Measurements from ENCODE around the gene LMO1. TPM values are rescaled to one million over a fixed set of nuclear protein-coding genes. Genes with fewer than 3 reads are reported as not detected.

LMO1 gene
- total and polyA plus RNA-seq, 3 donors from 2014 or later: 1.3 to 1.5 TPM; not detected in 1

- no peaks in the 10 kb centered on the region for H3K27me3 ChIP-seq
- H3K9me3 ChIP-seq: no peaks in the 10 kb centered on the region
- no peak for TF ChIP-seq POLR2A (IDR thresholded peaks at IDR 0.05)
- no peaks in the 10 kb centered on the region for H3K36me3 ChIP-seq (ENCODE audit: low read depth, missing control alignments)
- no peak overlapping the region for H3K4me3 ChIP-seq
- peaks cover 11% of the 10 kb centered on the region for H3K4me1 ChIP-seq
- intact Hi-C loops (cut with DNase I; ENCODE audit: low total_unique reads): no loop called here
- DNase-seq: no peak
- no peak overlapping the region for H3K27ac ChIP-seq
- 82 to 85% methylated on average over 11 of the region's 11 CpGs for WGBS, 2 donors
These were observed 60.9 kb downstream of the LMO1 start for GRCh38 chr11:8202516-8203413.

DNA sequence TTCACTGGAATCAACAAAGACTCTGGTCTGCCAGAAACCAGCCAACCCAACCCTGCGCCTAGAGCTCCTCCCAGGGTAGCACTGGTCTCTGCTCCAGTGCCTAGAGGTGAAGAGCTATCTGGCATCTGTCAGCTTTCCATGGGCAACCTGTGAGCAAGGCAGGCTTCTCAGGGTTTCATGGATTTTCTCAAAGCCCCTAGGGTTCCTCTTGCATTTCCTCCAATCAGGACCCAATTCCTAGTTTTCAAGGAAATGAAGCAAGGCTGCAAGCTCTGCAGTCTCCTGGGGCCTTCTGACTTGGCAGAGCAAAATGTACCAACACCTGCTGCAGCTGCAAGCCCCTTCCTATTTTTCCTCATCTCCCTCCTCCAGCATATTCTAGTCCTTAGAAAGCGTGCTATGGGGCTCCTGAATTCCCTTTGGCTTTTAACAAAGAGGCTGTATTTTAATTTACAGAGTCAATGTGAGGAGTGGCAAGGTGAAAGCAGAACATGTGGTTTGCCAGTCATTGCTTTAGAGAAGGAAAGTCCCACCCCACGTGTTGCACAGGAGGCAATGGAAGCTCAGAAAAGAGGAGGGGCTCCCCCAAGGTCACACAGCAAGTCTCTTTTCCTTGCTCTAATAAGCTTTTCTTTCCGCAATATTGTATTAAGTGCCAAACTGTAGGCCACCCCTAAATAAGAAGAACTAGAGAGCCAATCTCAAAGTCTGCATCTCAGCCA lies 61.9 kb downstream of the LMO1 start:
- WGBS, 2 donors: 51 to 67% methylated on average over 4 of the region's 4 CpGs
- Histone ChIP-seq H3K9me3 (no peaks in the 10 kb centered on the region), H3K4me3 (no peak overlapping the region), H3K4me1 (peaks cover 5% of the 10 kb centered on the region), H3K36me3 (ENCODE audit: low read depth, missing control alignments) (no peaks in the 10 kb centered on the region), H3K27me3 (no peaks in the 10 kb centered on the region), H3K27ac (no peak overlapping the region)
- intact Hi-C loops (cut with DNase I; ENCODE audit: low total_unique reads): no loop called here
- TF ChIP-seq POLR2A (IDR thresholded peaks at IDR 0.05): no peak
- TF ChIP-seq, protein P1, sequence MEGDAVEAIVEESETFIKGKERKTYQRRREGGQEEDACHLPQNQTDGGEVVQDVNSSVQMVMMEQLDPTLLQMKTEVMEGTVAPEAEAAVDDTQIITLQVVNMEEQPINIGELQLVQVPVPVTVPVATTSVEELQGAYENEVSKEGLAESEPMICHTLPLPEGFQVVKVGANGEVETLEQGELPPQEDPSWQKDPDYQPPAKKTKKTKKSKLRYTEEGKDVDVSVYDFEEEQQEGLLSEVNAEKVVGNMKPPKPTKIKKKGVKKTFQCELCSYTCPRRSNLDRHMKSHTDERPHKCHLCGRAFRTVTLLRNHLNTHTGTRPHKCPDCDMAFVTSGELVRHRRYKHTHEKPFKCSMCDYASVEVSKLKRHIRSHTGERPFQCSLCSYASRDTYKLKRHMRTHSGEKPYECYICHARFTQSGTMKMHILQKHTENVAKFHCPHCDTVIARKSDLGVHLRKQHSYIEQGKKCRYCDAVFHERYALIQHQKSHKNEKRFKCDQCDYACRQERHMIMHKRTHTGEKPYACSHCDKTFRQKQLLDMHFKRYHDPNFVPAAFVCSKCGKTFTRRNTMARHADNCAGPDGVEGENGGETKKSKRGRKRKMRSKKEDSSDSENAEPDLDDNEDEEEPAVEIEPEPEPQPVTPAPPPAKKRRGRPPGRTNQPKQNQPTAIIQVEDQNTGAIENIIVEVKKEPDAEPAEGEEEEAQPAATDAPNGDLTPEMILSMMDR (IDR thresholded peaks at IDR 0.05): no peak
- DNase-seq: no peak

DNA sequence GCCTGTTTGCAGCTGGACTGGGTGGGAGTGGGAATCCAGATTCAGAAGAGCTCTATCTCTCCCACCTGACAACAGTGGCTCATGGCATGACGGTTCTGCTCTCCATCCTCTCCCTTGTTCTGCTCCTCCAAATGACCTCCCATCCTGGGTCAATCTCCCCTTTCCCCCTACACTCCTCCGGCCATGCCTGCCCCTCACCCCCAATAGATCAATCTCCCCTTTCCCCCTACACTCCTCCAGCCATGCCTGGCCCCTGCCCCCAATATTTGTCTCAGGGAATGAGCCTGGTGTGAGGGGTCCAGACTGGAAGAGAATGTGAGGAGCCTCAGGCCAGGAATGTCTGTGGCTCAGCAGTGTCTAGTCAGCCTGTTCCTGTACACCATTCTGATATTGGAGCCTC lies 64.0 kb downstream of the LMO1 start:
- WGBS, 2 donors: 41 to 61% methylated on average over 2 of the region's 2 CpGs
- no peak for DNase-seq

DNA sequence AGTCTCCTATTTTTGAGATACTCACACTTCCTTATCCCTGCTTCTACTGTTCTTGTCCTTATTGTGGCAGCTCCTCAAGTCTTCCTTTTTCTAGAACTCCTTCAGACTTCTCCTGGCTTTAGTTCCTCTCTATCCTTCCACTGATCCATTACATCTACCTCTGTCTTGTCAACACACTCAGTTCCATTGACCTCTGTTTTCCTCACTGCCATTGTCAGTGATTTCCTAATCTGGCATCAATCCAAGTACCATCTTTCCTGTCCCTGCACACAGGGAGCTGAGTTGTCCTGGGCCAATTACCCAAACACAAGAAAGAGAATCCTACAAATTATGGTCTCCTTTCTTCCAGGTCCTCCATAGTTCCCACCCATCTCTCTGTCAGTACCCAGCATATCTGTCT lies 66.9 kb downstream of the LMO1 start:
- no peak for DNase-seq
- intact Hi-C loops (cut with DNase I; ENCODE audit: low total_unique reads): no loop called here
- TF ChIP-seq, protein P1 (IDR thresholded peaks at IDR 0.05): no peak

More for the DNA sequence above, 64.0 kb downstream of the LMO1 start:
- intact Hi-C loops (cut with DNase I; ENCODE audit: low total_unique reads): no loop called here
- H3K4me3 ChIP-seq: no peak overlapping the region
- no peaks in the 10 kb centered on the region for H3K36me3 ChIP-seq (ENCODE audit: low read depth, missing control alignments)
- TF ChIP-seq POLR2A (IDR thresholded peaks at IDR 0.05): no peak
- no peaks in the 10 kb centered on the region for H3K27me3 ChIP-seq
- no peaks in the 10 kb centered on the region for H3K9me3 ChIP-seq
- no peaks in the 10 kb centered on the region for H3K4me1 ChIP-seq
- H3K27ac ChIP-seq: no peak overlapping the region

DNA sequence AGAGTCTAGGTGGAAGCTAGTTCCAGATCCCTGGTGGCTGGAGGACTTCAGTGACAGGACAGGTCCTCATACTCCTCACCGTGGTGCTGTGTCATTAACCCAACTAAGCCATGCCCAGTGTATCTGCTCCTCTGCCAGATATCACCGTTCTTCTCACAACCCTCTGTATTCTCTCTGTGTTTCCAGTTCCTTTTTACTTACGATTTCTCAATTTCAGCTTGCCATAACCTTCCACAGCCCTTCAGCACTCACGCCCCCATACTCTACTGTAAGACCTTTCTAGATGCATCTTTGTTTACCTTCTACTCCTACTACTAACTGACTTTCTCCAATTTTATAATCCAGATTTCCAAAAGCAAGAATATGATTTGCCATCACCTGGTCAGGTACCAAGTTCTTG lies 68.7 kb downstream of the LMO1 start:
- Histone ChIP-seq H3K4me1 (no peaks in the 10 kb centered on the region), H3K4me3 (no peak overlapping the region), H3K36me3 (ENCODE audit: low read depth, missing control alignments) (no peaks in the 10 kb centered on the region), H3K9me3 (no peaks in the 10 kb centered on the region), H3K27me3 (no peaks in the 10 kb centered on the region), H3K27ac (no peak overlapping the region)
- DNase-seq: no peak
- whole genome bisulfite sequencing, 2 donors: 77 to 91% methylated on average over 4 of the region's 4 CpGs
- intact Hi-C loops (cut with DNase I; ENCODE audit: low total_unique reads): no loop called here
- no peak for TF ChIP-seq POLR2A (IDR thresholded peaks at IDR 0.05)
- TF ChIP-seq, protein P1 (IDR thresholded peaks at IDR 0.05): no peak

More for the DNA sequence above, 66.9 kb downstream of the LMO1 start:
- Histone ChIP-seq H3K36me3 (ENCODE audit: low read depth, missing control alignments) (no peaks in the 10 kb centered on the region), H3K4me1 (no peaks in the 10 kb centered on the region), H3K27ac (no peak overlapping the region), H3K4me3 (no peak overlapping the region), H3K27me3 (no peaks in the 10 kb centered on the region), H3K9me3 (no peaks in the 10 kb centered on the region)

Data from testis (tissue), 3 donors.